GM12874 (cell line): ENCODE data around the gene SMIM13.

Experiments
- TF ChIP-seq, protein P1 (sequence below): IDR thresholded peaks from 2 replicates; pipeline ENCODE4 v1.5.1; 2011; ENCODE audit warnings: low read depth, mild to moderate bottlenecking, control low read depth, low read length, moderate library complexity; ENCODE audit not compliant: insufficient read depth

SMIM13 gene

GRCh38 chr6:11067348-11067747 lies 26.3 kb upstream of the SMIM13 start:
- TF ChIP-seq, protein P1, sequence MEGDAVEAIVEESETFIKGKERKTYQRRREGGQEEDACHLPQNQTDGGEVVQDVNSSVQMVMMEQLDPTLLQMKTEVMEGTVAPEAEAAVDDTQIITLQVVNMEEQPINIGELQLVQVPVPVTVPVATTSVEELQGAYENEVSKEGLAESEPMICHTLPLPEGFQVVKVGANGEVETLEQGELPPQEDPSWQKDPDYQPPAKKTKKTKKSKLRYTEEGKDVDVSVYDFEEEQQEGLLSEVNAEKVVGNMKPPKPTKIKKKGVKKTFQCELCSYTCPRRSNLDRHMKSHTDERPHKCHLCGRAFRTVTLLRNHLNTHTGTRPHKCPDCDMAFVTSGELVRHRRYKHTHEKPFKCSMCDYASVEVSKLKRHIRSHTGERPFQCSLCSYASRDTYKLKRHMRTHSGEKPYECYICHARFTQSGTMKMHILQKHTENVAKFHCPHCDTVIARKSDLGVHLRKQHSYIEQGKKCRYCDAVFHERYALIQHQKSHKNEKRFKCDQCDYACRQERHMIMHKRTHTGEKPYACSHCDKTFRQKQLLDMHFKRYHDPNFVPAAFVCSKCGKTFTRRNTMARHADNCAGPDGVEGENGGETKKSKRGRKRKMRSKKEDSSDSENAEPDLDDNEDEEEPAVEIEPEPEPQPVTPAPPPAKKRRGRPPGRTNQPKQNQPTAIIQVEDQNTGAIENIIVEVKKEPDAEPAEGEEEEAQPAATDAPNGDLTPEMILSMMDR, result no peak

- TF ChIP-seq, protein P1, result no peak
Measured at GRCh38 chr6:11069760-11070159, 23.9 kb upstream of the SMIM13 start.

DNA sequence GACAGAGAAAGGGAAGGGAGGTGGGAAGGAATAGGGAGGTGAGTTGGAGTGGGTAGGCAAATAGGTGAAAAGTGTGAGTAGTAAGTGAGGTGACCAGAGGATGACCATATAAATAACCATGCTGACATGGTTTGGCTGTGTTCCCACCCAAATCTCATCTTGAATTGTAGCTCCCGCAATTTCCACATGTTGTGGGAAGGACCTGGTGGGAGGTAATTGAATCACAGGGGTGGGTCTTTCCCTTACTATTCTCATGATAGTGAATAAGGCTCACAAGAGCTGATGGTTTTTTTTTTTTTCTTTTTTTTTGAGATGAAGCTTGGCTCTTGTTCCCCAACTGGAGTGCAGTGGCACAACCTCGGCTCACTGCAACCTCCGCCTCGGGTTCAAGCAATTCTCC lies 21.5 kb upstream of the SMIM13 start:
- TF ChIP-seq, protein P1, result no peak

GRCh38 chr6:11076540-11076939 lies 17.1 kb upstream of the SMIM13 start:
- TF ChIP-seq, protein P1, result no peak

GRCh38 chr6:11078266-11078665 lies 15.4 kb upstream of the SMIM13 start:
- TF ChIP-seq, protein P1, result no peak

- TF ChIP-seq, protein P1, result no peak
Measured at GRCh38 chr6:11080296-11080695, 13.3 kb upstream of the SMIM13 start.

GRCh38 chr6:11083491-11083890 lies 10.1 kb upstream of the SMIM13 start:
- TF ChIP-seq, protein P1, result no peak

DNA sequence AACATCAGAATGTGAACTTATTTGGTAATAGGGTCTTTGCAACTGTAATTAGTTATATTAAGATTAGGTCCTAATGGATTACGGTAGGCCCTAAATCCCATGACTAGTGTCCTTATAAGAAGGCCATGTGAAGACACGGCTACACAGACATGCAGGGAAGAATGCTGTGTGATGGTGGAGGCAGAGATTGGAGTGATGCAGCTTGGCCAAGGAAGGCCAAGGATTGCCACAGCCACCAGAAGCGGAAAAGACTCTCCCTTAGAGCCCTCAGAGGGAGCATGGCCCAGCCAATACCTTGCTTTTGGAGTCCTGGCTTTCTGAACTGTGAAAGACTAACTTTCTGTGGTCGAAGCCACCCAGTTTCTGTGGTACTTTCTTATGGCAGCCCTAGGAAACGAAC lies 9.7 kb upstream of the SMIM13 start:
- TF ChIP-seq, protein P1, result no peak
